ENCODE measurements around the gene CLHC1.

DNA sequence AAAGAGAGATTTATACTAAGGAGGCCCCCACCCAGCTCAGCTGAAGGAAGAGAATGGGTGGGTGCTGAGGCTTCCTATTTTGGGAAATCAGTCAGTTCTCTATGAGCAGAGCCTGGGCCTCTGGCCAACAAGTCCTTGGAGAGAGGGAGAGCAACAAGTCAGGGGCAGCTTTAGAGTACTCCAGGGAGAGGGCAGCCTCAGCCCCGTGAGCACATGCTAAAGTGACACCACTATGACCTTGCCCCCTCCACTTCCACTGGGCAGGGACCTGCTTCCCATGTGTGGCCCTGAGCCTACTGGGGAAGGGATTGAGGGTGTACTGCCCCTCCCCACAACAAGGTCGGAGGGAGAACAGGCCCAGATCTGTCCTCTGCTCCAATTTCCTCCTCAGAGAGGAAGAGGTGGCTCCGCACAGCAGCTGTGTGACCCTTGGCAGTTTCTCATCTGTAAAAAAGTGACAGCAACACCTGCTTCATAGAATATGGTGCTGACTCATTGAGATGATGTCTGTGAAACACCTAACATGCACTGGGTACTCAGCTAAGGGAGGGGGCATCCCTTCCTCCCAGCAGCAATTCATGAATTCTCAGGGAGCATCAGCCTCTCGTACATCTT lies 72.9 kb downstream of the CLHC1 start:
- no peak for TF ChIP-seq POLR2A (IDR thresholded peaks at IDR 0.05)
- TF ChIP-seq, protein P1, sequence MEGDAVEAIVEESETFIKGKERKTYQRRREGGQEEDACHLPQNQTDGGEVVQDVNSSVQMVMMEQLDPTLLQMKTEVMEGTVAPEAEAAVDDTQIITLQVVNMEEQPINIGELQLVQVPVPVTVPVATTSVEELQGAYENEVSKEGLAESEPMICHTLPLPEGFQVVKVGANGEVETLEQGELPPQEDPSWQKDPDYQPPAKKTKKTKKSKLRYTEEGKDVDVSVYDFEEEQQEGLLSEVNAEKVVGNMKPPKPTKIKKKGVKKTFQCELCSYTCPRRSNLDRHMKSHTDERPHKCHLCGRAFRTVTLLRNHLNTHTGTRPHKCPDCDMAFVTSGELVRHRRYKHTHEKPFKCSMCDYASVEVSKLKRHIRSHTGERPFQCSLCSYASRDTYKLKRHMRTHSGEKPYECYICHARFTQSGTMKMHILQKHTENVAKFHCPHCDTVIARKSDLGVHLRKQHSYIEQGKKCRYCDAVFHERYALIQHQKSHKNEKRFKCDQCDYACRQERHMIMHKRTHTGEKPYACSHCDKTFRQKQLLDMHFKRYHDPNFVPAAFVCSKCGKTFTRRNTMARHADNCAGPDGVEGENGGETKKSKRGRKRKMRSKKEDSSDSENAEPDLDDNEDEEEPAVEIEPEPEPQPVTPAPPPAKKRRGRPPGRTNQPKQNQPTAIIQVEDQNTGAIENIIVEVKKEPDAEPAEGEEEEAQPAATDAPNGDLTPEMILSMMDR (IDR thresholded peaks at IDR 0.05), result no peak
